ENCODE data around the gene TMEM185A. TPM values are rescaled to one million over a fixed set of nuclear protein-coding genes. Genes with fewer than 3 reads are reported as not detected.
"Not testable (repeated sequence)": the region's sequence is repeated elsewhere in the genome, so short reads cannot be mapped to it uniquely, and the experiment has no call there.

The TMEM185A gene
- total and polyA plus RNA-seq, 4 donors, result 7.3 to 9.8 (median 7.7) TPM

DNA sequence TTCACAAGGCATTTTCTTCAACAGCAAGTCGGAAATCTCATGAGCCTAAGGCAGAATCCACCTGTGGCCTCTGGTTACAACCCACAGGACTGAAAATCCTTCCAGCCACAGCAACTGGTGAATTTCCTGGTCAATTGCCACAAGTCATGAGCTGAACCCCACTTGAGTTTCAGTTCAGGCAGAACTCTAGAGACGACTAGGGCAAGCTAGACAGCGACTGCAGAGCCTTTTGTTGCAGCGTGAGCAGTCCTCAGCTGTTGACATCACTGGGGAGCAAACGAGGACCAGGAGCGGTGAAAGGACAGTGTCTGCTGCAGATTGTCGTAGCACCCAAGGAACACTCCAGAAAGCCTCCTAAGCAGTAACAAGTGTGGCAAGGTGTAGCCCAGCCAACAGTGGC lies 35.6 kb downstream of the TMEM185A start:
- not testable (repeated sequence) for H3K9ac ChIP-seq (ENCODE audit: low read depth in 1 of 2, low read length in 2 of 2); DNase-seq (ENCODE audit: low spot score); H3K27ac ChIP-seq (ENCODE audit: low read depth in 1 of 2, low read length in 2 of 2); H3K27me3 ChIP-seq (ENCODE audit: control insufficient read depth in 4 of 4, insufficient read depth in 4 of 4, low read length in 3 of 4); H3K36me3 ChIP-seq (ENCODE audit: control insufficient read depth in 4 of 4, insufficient read depth in 3 of 4, low read depth in 1 of 4, low read length in 3 of 4); H3K4me3 ChIP-seq (ENCODE audit: low read depth in 1 of 3, low read length in 3 of 3); H3K9me3 ChIP-seq (ENCODE audit: control insufficient read depth in 4 of 4, low read length in 3 of 4); H3K4me1 ChIP-seq (ENCODE audit: control insufficient read depth in 4 of 4, insufficient read depth in 4 of 4, low read length in 3 of 4)
- no CpG with 5 or more reads among the region's 7 CpGs for WGBS

DNA sequence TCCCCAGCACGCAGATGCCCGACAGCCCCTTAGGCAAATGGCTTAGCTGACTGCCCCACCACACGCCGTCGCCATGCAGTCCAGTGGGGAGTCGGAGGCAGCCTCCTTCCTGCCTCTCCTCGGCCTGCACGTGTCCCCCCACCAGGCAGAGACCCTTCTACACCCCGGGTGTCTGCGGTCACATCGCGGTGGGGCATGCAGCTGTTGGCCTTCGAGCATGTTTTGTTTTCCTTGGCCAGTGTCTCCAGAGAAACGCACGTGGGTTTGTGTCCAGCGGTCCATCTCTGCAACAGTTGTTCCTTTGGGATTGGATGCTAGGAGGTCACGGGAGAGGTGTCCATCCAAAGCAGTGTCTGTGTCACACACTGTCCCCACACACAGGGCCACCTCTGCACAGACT lies 36.4 kb downstream of the TMEM185A start, which contains the start of gene HSFX2:
Gene HSFX2, minus strand, starts transcription at position 101 of the 400 bp plus-strand sequence. CDS start 614 bp downstream, outside the sequence.
- DNase-seq (ENCODE audit: low spot score); H3K4me1 ChIP-seq (ENCODE audit: control insufficient read depth in 4 of 4, insufficient read depth in 4 of 4, low read length in 3 of 4); H3K9me3 ChIP-seq (ENCODE audit: control insufficient read depth in 4 of 4, low read length in 3 of 4); H3K27me3 ChIP-seq (ENCODE audit: control insufficient read depth in 4 of 4, insufficient read depth in 4 of 4, low read length in 3 of 4); H3K9ac ChIP-seq (ENCODE audit: low read depth in 1 of 2, low read length in 2 of 2); H3K36me3 ChIP-seq (ENCODE audit: control insufficient read depth in 4 of 4, insufficient read depth in 3 of 4, low read depth in 1 of 4, low read length in 3 of 4); H3K4me3 ChIP-seq (ENCODE audit: low read depth in 1 of 3, low read length in 3 of 3); H3K27ac ChIP-seq (ENCODE audit: low read depth in 1 of 2, low read length in 2 of 2): not testable (repeated sequence)
- WGBS, result no CpG with 5 or more reads among the region's 17 CpGs

DNA sequence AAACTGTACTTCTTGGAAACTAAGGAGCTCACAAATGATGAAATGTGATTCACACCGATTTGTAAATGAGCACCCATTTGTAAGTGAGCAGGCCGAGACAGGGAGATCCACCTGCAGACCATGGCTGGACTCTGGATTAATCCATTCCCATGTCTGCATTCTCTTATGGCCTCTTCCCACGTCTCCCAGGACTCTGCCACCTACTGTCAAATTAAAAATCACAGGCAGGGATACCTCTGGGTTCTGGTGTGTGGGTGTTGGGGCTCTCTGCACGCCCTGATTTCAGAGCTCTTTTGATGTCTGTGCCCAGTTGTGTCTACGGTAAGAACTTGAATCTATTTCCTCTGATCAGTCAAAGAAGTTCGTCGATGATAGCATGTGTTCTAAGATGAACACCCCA lies 40.6 kb downstream of the TMEM185A start:
- not testable (repeated sequence) for H3K9ac ChIP-seq (ENCODE audit: low read depth in 1 of 2, low read length in 2 of 2); DNase-seq (ENCODE audit: low spot score); H3K36me3 ChIP-seq (ENCODE audit: control insufficient read depth in 4 of 4, insufficient read depth in 3 of 4, low read depth in 1 of 4, low read length in 3 of 4); H3K27ac ChIP-seq (ENCODE audit: low read depth in 1 of 2, low read length in 2 of 2); H3K27me3 ChIP-seq (ENCODE audit: control insufficient read depth in 4 of 4, insufficient read depth in 4 of 4, low read length in 3 of 4); H3K9me3 ChIP-seq (ENCODE audit: control insufficient read depth in 4 of 4, low read length in 3 of 4); H3K4me1 ChIP-seq (ENCODE audit: control insufficient read depth in 4 of 4, insufficient read depth in 4 of 4, low read length in 3 of 4); H3K4me3 ChIP-seq (ENCODE audit: low read depth in 1 of 3, low read length in 3 of 3)
- no CpG with 5 or more reads among the region's 7 CpGs for WGBS

DNA sequence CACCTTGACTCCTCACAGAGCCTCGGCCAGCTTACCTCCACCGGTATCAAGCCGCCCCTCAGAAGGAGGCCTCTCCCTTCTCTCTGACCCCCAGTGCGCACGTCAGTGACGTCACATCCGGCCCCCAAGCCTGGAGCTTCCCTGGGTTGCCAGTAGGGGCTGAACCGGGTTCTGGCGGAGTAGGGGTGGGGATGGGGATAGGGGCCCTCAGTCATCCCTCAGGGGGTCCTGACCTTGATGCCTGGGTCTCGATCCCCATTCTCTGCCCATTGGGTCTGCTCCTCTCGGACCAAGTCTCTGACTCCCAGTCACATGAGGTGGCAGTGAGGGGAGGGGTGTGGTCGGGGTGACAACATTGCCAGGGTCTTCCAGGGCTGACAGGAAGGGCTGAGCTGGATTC lies 44.2 kb downstream of the TMEM185A start, which contains the start of gene MAGEA9B:
Gene MAGEA9B, minus strand, starts transcription at position 101 of the 400 bp plus-strand sequence. CDS start 4,280 bp downstream, outside the sequence.
- not testable (repeated sequence) for H3K27me3 ChIP-seq (ENCODE audit: control insufficient read depth in 4 of 4, insufficient read depth in 4 of 4, low read length in 3 of 4); DNase-seq (ENCODE audit: low spot score); H3K4me3 ChIP-seq (ENCODE audit: low read depth in 1 of 3, low read length in 3 of 3); H3K4me1 ChIP-seq (ENCODE audit: control insufficient read depth in 4 of 4, insufficient read depth in 4 of 4, low read length in 3 of 4); H3K9ac ChIP-seq (ENCODE audit: low read depth in 1 of 2, low read length in 2 of 2); H3K9me3 ChIP-seq (ENCODE audit: control insufficient read depth in 4 of 4, low read length in 3 of 4); H3K36me3 ChIP-seq (ENCODE audit: control insufficient read depth in 4 of 4, insufficient read depth in 3 of 4, low read depth in 1 of 4, low read length in 3 of 4); H3K27ac ChIP-seq (ENCODE audit: low read depth in 1 of 2, low read length in 2 of 2)
- WGBS, result no CpG with 5 or more reads among the region's 12 CpGs

DNA sequence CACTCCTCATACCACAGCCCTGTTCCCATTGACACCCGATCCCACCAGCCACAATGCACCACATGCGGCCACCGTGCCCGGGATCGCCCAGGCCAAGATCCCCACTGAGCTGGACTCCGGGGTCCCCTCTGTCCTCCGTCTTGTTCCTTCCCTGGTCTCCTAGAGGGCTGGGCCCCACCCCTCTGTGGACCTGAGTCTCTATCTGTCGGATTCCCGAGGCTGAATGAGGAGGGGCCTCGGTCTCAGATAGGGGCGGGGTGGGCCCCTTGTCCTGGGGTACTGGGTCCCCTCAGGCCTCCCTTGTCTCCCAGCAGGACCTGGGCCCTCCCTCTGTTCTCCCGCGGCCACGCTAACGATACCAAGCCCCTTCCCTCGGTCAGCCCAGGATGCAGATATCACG lies 46.0 kb downstream of the TMEM185A start:
- DNase-seq (ENCODE audit: low spot score), result not testable (repeated sequence)
- over 99% methylated on average over 6 of the region's 17 CpGs for WGBS

DNA sequence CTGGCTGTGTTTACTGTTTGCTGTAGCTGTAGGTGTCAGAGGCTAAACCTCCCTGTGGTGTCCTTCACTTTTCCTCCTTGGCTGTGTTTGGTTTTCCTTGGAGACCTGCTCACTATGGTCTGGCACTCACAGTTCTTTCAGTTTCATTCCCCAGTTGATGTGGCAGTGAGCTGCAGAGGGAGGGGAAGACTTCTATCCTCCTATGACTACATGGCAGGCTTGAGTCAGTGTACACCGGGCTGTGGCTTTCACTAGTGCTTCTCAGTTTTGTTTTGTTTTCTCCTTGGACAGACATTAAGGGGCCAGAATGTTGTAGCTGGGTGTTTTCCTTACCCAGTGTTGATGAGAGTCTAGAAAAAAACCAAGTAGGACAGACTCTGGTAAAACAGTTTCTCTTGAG lies 58.1 kb downstream of the TMEM185A start:
- not testable (repeated sequence) for H3K27me3 ChIP-seq (ENCODE audit: control insufficient read depth in 4 of 4, insufficient read depth in 4 of 4, low read length in 3 of 4); H3K4me3 ChIP-seq (ENCODE audit: low read depth in 1 of 3, low read length in 3 of 3); H3K4me1 ChIP-seq (ENCODE audit: control insufficient read depth in 4 of 4, insufficient read depth in 4 of 4, low read length in 3 of 4); H3K9me3 ChIP-seq (ENCODE audit: control insufficient read depth in 4 of 4, low read length in 3 of 4); DNase-seq (ENCODE audit: low spot score); H3K9ac ChIP-seq (ENCODE audit: low read depth in 1 of 2, low read length in 2 of 2); H3K36me3 ChIP-seq (ENCODE audit: control insufficient read depth in 4 of 4, insufficient read depth in 3 of 4, low read depth in 1 of 4, low read length in 3 of 4); H3K27ac ChIP-seq (ENCODE audit: low read depth in 1 of 2, low read length in 2 of 2)
- no CpG with 5 or more reads among the region's 1 CpG for WGBS

More for the DNA sequence above, 46.0 kb downstream of the TMEM185A start:
- not testable (repeated sequence) for H3K4me3 ChIP-seq (ENCODE audit: low read depth in 1 of 3, low read length in 3 of 3); H3K4me1 ChIP-seq (ENCODE audit: control insufficient read depth in 4 of 4, insufficient read depth in 4 of 4, low read length in 3 of 4); H3K36me3 ChIP-seq (ENCODE audit: control insufficient read depth in 4 of 4, insufficient read depth in 3 of 4, low read depth in 1 of 4, low read length in 3 of 4); H3K27me3 ChIP-seq (ENCODE audit: control insufficient read depth in 4 of 4, insufficient read depth in 4 of 4, low read length in 3 of 4); H3K9me3 ChIP-seq (ENCODE audit: control insufficient read depth in 4 of 4, low read length in 3 of 4); H3K27ac ChIP-seq (ENCODE audit: low read depth in 1 of 2, low read length in 2 of 2); H3K9ac ChIP-seq (ENCODE audit: low read depth in 1 of 2, low read length in 2 of 2)

Measured in liver (tissue), 9 donors.